ENCODE measurements around the gene PSMC5. TPM values are rescaled to one million over a fixed set of nuclear protein-coding genes. Genes with fewer than 3 reads are reported as not detected.

Gene PSMC5
- polyA plus RNA-seq, 2 donors: 137 to 156 TPM

DNA sequence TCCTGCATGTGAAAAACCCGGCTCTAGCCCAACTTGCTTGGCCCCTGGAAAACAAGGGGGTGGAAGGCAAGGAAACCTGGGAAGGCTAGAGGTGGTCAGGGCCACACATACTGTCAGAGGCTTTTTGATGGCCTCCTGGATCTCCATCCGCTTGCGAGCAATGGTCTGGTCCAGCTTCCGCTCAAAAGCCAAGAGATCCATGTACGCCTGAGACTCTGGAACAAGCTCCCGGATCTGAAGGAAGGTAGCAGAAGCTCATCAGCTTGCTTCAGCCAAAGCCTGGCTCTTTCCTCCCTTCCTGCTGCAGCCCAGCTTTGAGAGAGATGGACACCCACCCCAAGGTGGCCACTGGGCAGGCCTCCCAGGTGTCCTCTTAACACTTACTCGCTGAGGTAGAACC, 9.6 kb downstream of the PSMC5 start:
- peaks cover 22 to 23% of the 10 kb centered on the region in 2 donors for H3K4me1 ChIP-seq (ENCODE audit: control insufficient read depth in 2 of 2, insufficient read depth in 2 of 2, low read length in 1 of 2)

DNA sequence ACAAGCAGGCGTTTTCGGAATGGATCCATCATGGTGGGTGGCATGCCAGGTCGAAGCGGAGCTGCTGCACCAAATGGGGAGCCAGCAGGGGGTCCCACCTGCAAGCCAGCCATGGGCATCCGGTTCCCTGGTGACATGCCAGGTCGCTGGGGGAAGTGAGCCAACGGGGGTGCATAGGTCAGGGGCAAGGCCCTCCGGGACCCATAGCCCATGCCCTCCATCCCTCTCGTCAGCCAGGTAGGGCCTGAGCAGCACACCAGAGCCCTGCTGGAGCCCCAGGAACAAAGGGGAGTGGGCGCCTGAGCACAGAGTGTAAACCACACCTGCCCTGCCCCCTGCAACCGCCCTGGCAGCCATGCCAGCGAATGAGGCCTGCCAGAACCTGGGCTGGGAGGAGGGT, 10.2 kb downstream of the PSMC5 start:
- Histone ChIP-seq H3K9me3 (ENCODE audit: control insufficient read depth in 2 of 2, insufficient read depth in 1 of 2, low read depth in 1 of 2, low read length in 1 of 2) (no peaks in the 10 kb centered on the region), H3K4me3 (ENCODE audit: low read depth in 1 of 2, low read length in 2 of 2) (no peak overlapping the region), H3K4me1 (ENCODE audit: control insufficient read depth in 2 of 2, insufficient read depth in 2 of 2, low read length in 1 of 2) (peaks cover 22 to 23% of the 10 kb centered on the region in 2 donors), H3K36me3 (ENCODE audit: control insufficient read depth in 2 of 2, insufficient read depth in 2 of 2, low read length in 1 of 2) (peaks cover 17 to 35% of the 10 kb centered on the region in 2 donors), H3K27ac (ENCODE audit: low read depth in 2 of 2, low read length in 1 of 2) (peak overlapping the region; percentile 89 to 93), H3K27me3 (ENCODE audit: control insufficient read depth in 1 of 2, insufficient read depth in 2 of 2, low read length in 2 of 2) (no peaks in the 10 kb centered on the region)
- 77 to 83% methylated on average over 12 of the region's 12 CpGs for WGBS, 2 donors

More for the DNA sequence above, 9.6 kb downstream of the PSMC5 start:
- Histone ChIP-seq H3K36me3 (ENCODE audit: control insufficient read depth in 2 of 2, insufficient read depth in 2 of 2, low read length in 1 of 2) (peaks cover 22 to 41% of the 10 kb centered on the region in 2 donors), H3K27me3 (ENCODE audit: control insufficient read depth in 1 of 2, insufficient read depth in 2 of 2, low read length in 2 of 2) (no peaks in the 10 kb centered on the region), H3K27ac (ENCODE audit: low read depth in 2 of 2, low read length in 1 of 2) (peak overlapping the region in 1 of 2 donors; percentile 0), H3K4me3 (ENCODE audit: low read depth in 1 of 2, low read length in 2 of 2) (no peak overlapping the region), H3K9me3 (ENCODE audit: control insufficient read depth in 2 of 2, insufficient read depth in 1 of 2, low read depth in 1 of 2, low read length in 1 of 2) (no peaks in the 10 kb centered on the region)
- 96 to 97% methylated on average over 7 of the region's 7 CpGs for WGBS, 2 donors

DNA sequence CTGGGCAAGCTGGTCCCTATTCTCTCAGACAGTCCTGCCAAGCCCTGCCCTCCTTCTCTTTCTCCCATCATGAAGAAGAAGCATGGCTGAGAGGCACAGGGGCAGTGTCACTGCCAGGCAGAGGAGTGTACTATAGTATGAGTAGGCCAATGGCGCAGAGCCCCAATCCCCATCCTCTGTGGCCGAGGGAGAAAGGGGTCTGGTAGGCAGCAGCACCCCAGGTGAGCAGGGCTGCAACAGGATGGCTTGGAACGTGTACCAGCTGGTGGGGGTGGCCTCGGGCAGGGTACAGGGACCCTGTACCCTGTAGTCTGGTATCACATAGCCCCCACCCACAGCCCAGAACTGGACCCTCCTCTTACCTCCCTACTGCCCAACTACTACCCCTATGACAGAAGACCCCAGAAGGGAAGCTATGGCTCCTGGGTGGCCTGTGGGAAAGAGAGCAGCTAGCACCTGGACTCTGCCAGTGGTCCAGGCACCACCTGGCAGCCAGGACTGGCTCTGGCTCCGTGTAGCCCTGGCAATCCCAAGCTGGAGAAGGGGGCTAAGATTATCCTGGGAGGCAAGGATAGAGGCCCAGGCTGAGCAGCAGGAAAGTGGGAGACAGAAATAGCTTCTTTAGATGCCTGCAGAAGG, 10.8 kb downstream of the PSMC5 start:
- no peak overlapping the region for H3K4me3 ChIP-seq (ENCODE audit: low read depth in 1 of 2, low read length in 2 of 2)
- H3K9me3 ChIP-seq (ENCODE audit: control insufficient read depth in 2 of 2, insufficient read depth in 1 of 2, low read depth in 1 of 2, low read length in 1 of 2): no peaks in the 10 kb centered on the region
- peak overlapping the region; percentile 89 to 93 for H3K27ac ChIP-seq (ENCODE audit: low read depth in 2 of 2, low read length in 1 of 2)
- peaks cover 11 to 29% of the 10 kb centered on the region in 2 donors for H3K36me3 ChIP-seq (ENCODE audit: control insufficient read depth in 2 of 2, insufficient read depth in 2 of 2, low read length in 1 of 2)
- WGBS, 2 donors: 54 to 76% methylated on average over 5 of the region's 5 CpGs
- H3K27me3 ChIP-seq (ENCODE audit: control insufficient read depth in 1 of 2, insufficient read depth in 2 of 2, low read length in 2 of 2): no peaks in the 10 kb centered on the region
- H3K4me1 ChIP-seq (ENCODE audit: control insufficient read depth in 2 of 2, insufficient read depth in 2 of 2, low read length in 1 of 2): peaks cover 22 to 23% of the 10 kb centered on the region in 2 donors

DNA sequence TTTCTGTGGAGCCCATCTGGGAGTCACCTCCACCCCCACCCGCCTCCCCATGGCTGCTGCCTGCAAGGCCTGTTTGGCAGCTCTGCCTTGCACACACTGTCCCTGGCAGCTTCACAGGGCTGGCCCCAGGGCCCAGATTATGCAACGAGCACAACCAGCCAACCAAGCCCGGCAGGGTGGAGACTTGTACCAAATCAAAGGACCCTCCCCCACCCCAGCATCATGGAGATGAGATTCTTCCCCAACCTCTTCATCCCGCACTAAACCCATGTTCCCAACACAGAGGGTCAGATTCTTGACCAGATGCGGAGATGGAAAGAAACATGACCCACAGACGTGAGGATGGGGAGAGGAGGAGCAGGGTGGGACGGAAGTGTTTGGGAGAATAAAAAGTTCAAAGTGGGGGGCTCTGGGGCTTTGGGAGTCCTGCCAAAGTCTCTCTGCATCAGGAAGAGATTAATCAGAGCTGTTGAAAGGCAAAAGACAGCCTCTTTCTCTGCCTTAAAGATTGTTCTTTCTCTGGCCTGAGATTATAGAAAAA, 11.5 kb downstream of the PSMC5 start:
- Histone ChIP-seq H3K4me3 (ENCODE audit: low read depth in 1 of 2, low read length in 2 of 2) (peak overlapping the region in 1 of 2 donors; percentile 12), H3K27me3 (ENCODE audit: control insufficient read depth in 1 of 2, insufficient read depth in 2 of 2, low read length in 2 of 2) (no peaks in the 10 kb centered on the region), H3K9me3 (ENCODE audit: control insufficient read depth in 2 of 2, insufficient read depth in 1 of 2, low read depth in 1 of 2, low read length in 1 of 2) (no peaks in the 10 kb centered on the region), H3K36me3 (ENCODE audit: control insufficient read depth in 2 of 2, insufficient read depth in 2 of 2, low read length in 1 of 2) (peaks cover 6 to 22% of the 10 kb centered on the region in 2 donors), H3K27ac (ENCODE audit: low read depth in 2 of 2, low read length in 1 of 2) (peak overlapping the region; percentile 93 to 95), H3K4me1 (ENCODE audit: control insufficient read depth in 2 of 2, insufficient read depth in 2 of 2, low read length in 1 of 2) (peaks cover 22 to 23% of the 10 kb centered on the region in 2 donors)
- 25% methylated on average over 7 of the region's 7 CpGs for WGBS, 2 donors

DNA sequence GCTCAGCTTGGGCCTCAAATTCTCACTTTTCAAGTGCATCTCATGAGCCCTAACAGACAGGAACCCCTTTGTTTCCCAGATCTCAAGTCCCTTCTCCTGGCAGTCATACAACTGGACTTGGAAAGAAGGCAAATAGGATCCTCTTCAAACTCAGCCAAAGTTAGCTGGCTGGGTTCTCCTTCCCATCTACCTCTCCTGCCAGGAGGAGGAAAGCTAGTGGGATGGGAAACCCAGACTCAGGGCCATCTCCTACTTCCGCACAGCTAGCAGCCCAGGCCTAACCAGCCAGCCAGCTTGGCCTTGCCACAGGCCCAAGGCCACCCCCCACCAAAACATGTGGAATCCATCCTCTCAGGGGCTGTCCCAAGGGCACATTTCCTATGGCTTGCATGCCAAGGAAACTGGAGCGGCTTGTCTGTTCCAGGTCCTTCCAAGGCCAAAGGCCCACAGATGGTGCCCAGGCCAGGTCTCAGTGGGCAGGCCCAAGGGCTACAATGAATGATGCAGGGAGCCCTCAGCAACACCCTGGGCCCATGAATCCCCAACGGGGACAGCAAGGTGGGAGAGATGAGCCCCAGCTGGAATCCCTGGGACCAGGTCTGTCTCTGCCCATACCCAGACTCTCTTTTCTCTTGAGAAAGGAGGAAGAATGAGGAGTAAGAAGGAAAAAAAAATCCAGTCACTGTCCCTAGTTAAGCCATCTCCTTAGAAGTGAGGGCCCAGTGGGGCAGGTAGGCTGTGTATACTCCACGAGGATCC, 13.5 kb downstream of the PSMC5 start:
- WGBS, 2 donors: 30 to 36% methylated on average over 4 of the region's 4 CpGs
- Histone ChIP-seq H3K27ac (ENCODE audit: low read depth in 2 of 2, low read length in 1 of 2) (peak overlapping the region; percentile 95 to 96), H3K9me3 (ENCODE audit: control insufficient read depth in 2 of 2, insufficient read depth in 1 of 2, low read depth in 1 of 2, low read length in 1 of 2) (no peaks in the 10 kb centered on the region), H3K4me1 (ENCODE audit: control insufficient read depth in 2 of 2, insufficient read depth in 2 of 2, low read length in 1 of 2) (peaks cover 22 to 23% of the 10 kb centered on the region in 2 donors), H3K27me3 (ENCODE audit: control insufficient read depth in 1 of 2, insufficient read depth in 2 of 2, low read length in 2 of 2) (no peaks in the 10 kb centered on the region), H3K4me3 (ENCODE audit: low read depth in 1 of 2, low read length in 2 of 2) (peak overlapping the region; percentile 94), H3K36me3 (ENCODE audit: control insufficient read depth in 2 of 2, insufficient read depth in 2 of 2, low read length in 1 of 2) (peaks cover 0 to 8% of the 10 kb centered on the region in 2 donors)

DNA sequence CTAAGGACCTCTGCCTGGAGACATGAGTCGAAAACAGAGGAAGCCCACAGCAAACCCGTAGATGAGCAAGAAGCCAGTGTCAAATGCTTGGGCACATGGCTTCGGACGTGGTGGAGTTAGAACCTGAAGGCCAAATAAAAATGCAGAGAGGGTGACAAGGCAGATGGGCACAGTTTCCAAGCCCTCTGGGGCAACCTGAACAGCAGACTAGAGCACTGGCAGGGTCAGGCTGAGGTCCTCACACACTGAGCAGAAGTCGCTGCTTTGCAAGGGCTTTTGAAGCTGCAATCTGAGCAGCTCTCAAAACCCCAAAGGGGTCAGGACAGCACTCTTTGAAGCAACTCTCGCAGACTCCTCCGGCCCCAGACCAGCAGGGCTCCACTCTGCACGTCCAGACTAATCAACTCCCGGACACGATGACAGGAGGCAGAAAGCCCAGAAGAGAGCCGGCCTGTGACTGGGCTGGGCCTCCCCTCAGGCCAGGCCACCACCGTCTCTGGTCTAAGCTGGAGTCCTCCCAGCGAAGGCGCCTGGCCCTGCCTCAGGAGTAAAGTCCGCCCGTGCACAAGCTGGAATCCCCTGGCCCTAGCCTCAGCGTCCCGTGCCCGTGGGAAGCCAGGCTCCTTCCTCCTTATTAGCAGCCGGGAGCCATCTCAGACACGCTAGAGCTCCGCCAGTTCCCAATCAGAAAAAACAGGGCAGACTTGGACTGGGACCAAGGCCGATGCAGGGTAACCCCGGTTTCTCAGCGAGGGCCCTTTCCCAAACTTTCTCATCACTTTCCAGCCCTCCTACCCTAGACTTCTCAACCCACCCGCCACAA, 14.3 kb downstream of the PSMC5 start:
- Histone ChIP-seq H3K36me3 (ENCODE audit: control insufficient read depth in 2 of 2, insufficient read depth in 2 of 2, low read length in 1 of 2) (peaks cover 0 to 8% of the 10 kb centered on the region in 2 donors), H3K9me3 (ENCODE audit: control insufficient read depth in 2 of 2, insufficient read depth in 1 of 2, low read depth in 1 of 2, low read length in 1 of 2) (no peaks in the 10 kb centered on the region), H3K4me1 (ENCODE audit: control insufficient read depth in 2 of 2, insufficient read depth in 2 of 2, low read length in 1 of 2) (peaks cover 22 to 23% of the 10 kb centered on the region in 2 donors), H3K27me3 (ENCODE audit: control insufficient read depth in 1 of 2, insufficient read depth in 2 of 2, low read length in 2 of 2) (no peaks in the 10 kb centered on the region), H3K27ac (ENCODE audit: low read depth in 2 of 2, low read length in 1 of 2) (peak overlapping the region; percentile 95 to 96), H3K4me3 (ENCODE audit: low read depth in 1 of 2, low read length in 2 of 2) (peak overlapping the region; percentile 94)
- 2 to 5% methylated on average over 26 of the region's 26 CpGs for WGBS, 2 donors

DNA sequence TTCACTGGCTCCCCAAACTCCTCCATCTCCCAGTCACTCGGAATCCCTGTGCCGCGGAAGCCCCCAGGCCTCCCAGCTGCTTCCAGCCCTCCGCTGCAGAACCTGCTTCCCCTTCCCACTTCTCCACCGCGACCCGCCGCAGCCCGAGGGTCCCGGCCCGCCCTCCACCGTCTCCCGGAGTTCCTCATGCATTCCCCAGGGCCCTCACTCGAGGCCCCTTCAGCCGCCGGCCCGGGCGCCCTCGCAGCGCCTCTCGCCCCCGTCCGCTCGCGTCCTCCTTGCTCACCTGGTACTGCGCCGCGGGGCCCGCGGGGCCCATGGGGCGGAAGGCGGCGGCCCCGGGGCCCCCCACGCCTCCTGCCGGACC, 14.9 kb downstream of the PSMC5 start:
- H3K9me3 ChIP-seq (ENCODE audit: control insufficient read depth in 2 of 2, insufficient read depth in 1 of 2, low read depth in 1 of 2, low read length in 1 of 2): no peaks in the 10 kb centered on the region
- peak overlapping the region; percentile 95 to 96 for H3K27ac ChIP-seq (ENCODE audit: low read depth in 2 of 2, low read length in 1 of 2)
- H3K4me3 ChIP-seq (ENCODE audit: low read depth in 1 of 2, low read length in 2 of 2): peak overlapping the region; percentile 94
- WGBS, 2 donors: 0 to 1% methylated on average over 24 to 36 of the region's 36 CpGs
- no peaks in the 10 kb centered on the region for H3K27me3 ChIP-seq (ENCODE audit: control insufficient read depth in 1 of 2, insufficient read depth in 2 of 2, low read length in 2 of 2)
- peaks cover 0 to 3% of the 10 kb centered on the region in 2 donors for H3K36me3 ChIP-seq (ENCODE audit: control insufficient read depth in 2 of 2, insufficient read depth in 2 of 2, low read length in 1 of 2)
- peaks cover 22% of the 10 kb centered on the region in 2 donors for H3K4me1 ChIP-seq (ENCODE audit: control insufficient read depth in 2 of 2, insufficient read depth in 2 of 2, low read length in 1 of 2)

DNA sequence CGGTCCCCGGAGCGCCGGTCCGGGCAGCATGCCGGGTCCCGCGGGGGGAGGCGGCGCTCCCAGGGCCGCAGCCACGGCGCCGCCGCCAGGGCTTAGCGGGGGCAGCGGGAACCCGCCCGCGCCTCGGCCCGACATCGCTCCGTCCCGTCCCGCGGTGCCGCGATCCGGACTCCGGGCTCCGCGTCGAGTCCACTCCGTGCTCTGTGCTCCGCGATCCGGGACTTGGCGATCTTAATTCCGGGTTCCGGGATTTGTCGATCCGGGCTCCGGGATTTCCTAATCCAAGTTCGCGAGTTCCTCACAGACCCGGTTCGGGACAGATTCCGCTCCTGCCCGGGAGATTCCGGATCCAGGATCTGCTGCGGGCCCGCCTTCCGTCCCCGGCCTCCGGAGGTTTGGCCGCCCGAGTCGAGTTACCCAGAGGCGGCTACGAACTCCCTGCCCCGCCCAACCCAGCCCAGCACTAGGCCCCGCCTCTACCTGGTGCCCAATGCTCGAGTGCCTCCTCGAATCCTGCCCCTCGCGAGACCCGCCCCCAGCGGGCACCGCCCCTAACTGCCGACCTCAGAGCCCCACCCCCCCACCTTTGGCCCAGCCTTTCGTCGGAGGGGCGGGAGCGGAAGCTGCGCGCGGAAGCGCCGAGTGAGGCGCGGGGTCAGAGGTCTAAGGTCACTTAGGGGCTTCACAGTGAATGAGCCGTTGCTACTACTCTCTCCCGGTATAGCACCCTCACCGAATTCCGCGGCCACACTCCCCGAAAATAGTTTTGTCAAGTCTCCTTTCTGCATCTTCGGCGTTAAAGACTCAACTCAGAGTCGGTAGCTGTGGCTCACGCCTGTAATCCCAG, 15.5 kb downstream of the PSMC5 start, which contains the start of gene SMARCD2:
SMARCD2 (minus strand) TSS at position 146 of the 847 bp plus-strand sequence; CDS start at position 135, 11 bp downstream.
- peak within 1 kb of the TSS; percentile 94 for H3K4me3 ChIP-seq (ENCODE audit: low read depth in 1 of 2, low read length in 2 of 2)
- peaks cover 16% of the 10 kb centered on the region in 2 donors for H3K4me1 ChIP-seq (ENCODE audit: control insufficient read depth in 2 of 2, insufficient read depth in 2 of 2, low read length in 1 of 2)
- peak within 1 kb of the TSS; percentile 95 to 96 for H3K27ac ChIP-seq (ENCODE audit: low read depth in 2 of 2, low read length in 1 of 2)
- WGBS, 2 donors: 0 to 1% methylated on average over 87 to 92 of the region's 92 CpGs
- H3K9me3 ChIP-seq (ENCODE audit: control insufficient read depth in 2 of 2, insufficient read depth in 1 of 2, low read depth in 1 of 2, low read length in 1 of 2): no peaks in the 10 kb centered on the region
- no peaks in the 10 kb centered on the region for H3K36me3 ChIP-seq (ENCODE audit: control insufficient read depth in 2 of 2, insufficient read depth in 2 of 2, low read length in 1 of 2)
- H3K27me3 ChIP-seq (ENCODE audit: control insufficient read depth in 1 of 2, insufficient read depth in 2 of 2, low read length in 2 of 2): no peaks in the 10 kb centered on the region

Measured in esophagus (tissue), 2 donors.